ENCODE measurements around the gene RMND5B.

DNA sequence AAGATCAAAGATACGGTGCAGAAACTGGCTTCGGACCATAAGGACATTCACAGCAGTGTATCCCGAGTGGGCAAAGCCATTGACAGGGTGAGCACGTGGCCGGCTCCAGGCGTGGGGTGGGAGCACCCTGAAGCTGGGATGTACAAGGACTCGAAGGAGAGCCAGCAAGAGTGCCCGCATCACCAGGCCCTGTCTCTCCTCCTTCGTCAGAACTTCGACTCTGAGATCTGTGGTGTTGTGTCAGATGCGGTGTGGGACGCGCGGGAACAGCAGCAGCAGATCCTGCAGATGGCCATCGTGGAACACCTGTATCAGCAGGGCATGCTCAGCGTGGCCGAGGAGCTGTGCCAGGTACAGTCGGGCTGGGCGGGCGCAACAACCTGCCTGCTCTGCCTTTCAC lies 11.8 kb downstream of the RMND5B start:
- TF ChIP-seq, protein P1, sequence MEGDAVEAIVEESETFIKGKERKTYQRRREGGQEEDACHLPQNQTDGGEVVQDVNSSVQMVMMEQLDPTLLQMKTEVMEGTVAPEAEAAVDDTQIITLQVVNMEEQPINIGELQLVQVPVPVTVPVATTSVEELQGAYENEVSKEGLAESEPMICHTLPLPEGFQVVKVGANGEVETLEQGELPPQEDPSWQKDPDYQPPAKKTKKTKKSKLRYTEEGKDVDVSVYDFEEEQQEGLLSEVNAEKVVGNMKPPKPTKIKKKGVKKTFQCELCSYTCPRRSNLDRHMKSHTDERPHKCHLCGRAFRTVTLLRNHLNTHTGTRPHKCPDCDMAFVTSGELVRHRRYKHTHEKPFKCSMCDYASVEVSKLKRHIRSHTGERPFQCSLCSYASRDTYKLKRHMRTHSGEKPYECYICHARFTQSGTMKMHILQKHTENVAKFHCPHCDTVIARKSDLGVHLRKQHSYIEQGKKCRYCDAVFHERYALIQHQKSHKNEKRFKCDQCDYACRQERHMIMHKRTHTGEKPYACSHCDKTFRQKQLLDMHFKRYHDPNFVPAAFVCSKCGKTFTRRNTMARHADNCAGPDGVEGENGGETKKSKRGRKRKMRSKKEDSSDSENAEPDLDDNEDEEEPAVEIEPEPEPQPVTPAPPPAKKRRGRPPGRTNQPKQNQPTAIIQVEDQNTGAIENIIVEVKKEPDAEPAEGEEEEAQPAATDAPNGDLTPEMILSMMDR (IDR thresholded peaks at IDR 0.05) = no peak
- no peak for TF ChIP-seq POLR2A (IDR thresholded peaks at IDR 0.05)

All from right lobe of liver (tissue), 4 donors.